Right lobe of liver (tissue), 4 donors: ENCODE measurements around the gene PIK3C2G.

Source experiments
- POLR2A ChIP-seq: fragments of 450-650 bp; IDR thresholded peaks from one replicate; pipeline ENCODE4 v1.6.1; 2017; ENCODE audit warnings: antibody characterized with exemption, mild to moderate bottlenecking
- TF ChIP-seq, protein P1 (sequence below), 4 donors: fragments of 200-600 bp in 3 of 4; fragments of 450-650 bp in 1 of 4; IDR thresholded peaks; one replicate each; pipeline versions ENCODE4 v1.5.1 to v1.8.0; 2016 to 2022; ENCODE audit warnings: antibody characterized with exemption in 4 of 4, mild to moderate bottlenecking in 2 of 4
- donor health status: DM: no; HTN: no; CAD: no.
- donor health status: DM: no; HTN: no; CAD: no.
- donor health status: DM: no; HTN: yes; CAD: no.

DNA sequence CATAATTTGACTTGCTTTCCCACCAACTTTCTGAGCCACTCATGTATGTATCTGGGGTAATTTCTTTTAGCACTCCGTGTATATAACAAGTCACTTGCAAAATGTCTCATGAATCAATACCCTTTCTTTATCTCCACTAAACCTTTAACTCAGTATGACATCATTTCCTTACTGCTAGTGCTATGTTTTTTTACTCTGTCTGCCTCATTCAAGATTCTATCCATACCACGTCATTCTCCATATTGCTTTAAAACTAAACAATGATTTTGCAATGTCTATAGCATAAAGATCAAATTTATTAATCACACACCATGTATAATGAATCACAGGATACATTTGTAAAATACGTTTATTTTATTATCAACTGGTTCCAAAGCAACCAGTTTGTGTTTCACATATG is 178.2 kb downstream of the PIK3C2G start:
- TF ChIP-seq, protein P1, sequence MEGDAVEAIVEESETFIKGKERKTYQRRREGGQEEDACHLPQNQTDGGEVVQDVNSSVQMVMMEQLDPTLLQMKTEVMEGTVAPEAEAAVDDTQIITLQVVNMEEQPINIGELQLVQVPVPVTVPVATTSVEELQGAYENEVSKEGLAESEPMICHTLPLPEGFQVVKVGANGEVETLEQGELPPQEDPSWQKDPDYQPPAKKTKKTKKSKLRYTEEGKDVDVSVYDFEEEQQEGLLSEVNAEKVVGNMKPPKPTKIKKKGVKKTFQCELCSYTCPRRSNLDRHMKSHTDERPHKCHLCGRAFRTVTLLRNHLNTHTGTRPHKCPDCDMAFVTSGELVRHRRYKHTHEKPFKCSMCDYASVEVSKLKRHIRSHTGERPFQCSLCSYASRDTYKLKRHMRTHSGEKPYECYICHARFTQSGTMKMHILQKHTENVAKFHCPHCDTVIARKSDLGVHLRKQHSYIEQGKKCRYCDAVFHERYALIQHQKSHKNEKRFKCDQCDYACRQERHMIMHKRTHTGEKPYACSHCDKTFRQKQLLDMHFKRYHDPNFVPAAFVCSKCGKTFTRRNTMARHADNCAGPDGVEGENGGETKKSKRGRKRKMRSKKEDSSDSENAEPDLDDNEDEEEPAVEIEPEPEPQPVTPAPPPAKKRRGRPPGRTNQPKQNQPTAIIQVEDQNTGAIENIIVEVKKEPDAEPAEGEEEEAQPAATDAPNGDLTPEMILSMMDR (IDR thresholded peaks at IDR 0.05), result no peak
- no peak for TF ChIP-seq POLR2A
